Muscle of back (tissue), 11 donors: Measurements from ENCODE around the gene TTLL7. TPM values are rescaled to one million over a fixed set of nuclear protein-coding genes. Genes with fewer than 3 reads are reported as not detected.

ENCODE experiments used
- DNase-seq, 3 donors: peaks; one replicate each; pipeline versions ENCODE4 v3.0.0 to v3.0.0-alpha.2; 2013
- polyA plus RNA-seq, 10 donors: library from polyadenylated mRNA; unstranded; fragments of 120-200 nt; gene quantifications; one replicate each; pipeline ENCODE4 v1.2.1, GENCODE V29; 2013; ENCODE audit not compliant: insufficient read length in 10 of 10

Gene TTLL7
- polyA plus RNA-seq, 10 donors: 16.8 to 46.7 (median 25.0) TPM

- peak; percentile 22 to 34 (median 30) for DNase-seq
These were observed 116.0 kb downstream of the TTLL7 start for GRCh38 chr1:83882906-83883305.

DNA sequence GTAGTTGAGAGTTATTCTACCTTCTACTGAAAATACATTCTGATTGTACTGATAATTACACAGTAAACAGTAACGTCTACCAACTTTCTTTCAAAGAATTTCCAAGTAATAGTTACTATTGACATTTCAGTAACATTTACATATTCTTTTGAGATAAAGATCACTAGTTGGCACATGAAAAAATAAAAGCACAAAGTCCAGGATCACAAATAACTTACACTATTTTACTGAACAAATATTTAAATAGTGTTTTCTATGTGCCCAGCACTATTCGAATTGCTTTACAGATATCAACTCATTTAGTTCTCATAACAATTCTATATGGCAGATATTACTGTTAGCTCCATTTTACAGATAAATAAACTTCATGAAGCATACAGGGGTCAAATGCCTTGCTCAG, 126.4 kb downstream of the TTLL7 start:
- DNase-seq: no peak

- DNase-seq: no peak
These were observed 133.9 kb downstream of the TTLL7 start for GRCh38 chr1:83864991-83865390.

DNA sequence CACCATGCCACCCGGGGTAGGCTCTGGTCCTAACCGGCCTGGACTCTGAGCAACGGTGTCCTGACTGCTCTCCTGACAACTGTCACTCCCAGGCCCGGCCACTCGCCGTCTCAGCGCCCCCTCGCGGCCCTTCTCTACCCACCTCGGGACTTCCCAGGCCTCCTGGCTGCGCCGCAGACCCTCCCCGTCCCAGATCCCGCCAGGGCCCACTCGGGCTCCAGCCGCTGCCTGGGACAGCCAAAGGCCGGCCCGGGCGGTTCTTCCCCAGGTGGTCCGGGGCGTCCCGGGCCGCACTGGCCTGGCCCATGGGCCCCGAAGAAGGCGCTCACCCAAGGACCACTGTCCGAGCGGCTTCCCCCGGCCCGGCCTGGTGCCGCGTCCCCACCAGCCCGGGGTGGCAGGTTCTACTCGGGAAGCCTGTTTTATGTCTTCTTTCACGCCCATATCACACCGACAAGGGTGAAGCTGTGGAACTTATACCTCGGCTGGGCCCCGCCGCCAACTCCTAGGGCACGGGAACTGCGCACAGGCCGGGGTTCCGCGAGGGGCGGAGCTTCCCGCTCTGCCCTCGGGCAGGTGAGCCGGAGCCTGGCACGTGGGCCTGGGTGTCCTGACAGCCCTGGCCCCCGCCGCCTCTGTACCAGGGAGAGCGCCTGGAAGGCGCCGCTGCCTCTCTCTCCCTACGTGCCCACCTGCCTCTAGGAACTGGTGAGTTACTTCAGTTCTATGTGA, 138.3 kb downstream of the TTLL7 start:
- peak in 2 of 3 donors; percentile 48 to 66 for DNase-seq

DNA sequence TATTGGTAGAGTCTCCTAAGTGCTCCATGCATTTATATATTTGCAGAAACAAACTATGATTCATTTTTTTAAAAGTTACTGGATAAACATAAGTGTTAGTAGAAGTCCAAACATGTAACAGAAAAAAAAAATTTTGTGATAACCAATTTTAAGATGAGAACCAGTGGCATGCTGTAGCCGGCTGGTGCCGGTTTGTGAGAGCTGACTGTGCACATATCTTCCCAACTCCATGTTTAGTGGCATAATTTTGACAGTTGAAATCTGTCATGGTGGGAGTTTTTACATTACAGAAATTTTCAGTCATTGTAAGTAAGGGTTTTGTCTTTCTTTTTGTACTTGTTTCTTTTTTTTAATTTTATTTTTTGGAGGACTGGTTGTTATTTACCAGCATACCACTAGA, 141.2 kb downstream of the TTLL7 start:
- DNase-seq: no peak

- peak; percentile 40 to 76 (median 47) for DNase-seq
These were observed 141.8 kb downstream of the TTLL7 start for GRCh38 chr1:83857103-83857502.

DNA sequence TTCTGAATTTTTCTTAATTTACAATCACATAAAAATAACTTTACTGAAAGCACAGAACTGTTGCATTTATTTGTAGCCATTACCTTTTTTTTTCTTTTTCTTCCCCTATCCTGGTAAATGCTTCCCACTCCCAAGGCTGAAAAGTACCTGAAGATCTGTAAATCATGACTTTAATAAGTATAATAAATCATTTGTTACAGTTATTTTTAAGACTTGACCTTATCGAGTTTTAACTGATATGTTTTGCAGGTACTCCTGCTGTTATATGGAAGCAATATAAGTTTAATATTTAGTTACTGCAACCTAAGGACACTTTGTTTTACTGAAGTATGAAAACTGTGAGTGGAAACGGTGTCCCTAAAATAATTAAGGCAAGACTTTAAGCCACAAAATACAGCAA, 142.6 kb downstream of the TTLL7 start:
- DNase-seq: no peak

DNA sequence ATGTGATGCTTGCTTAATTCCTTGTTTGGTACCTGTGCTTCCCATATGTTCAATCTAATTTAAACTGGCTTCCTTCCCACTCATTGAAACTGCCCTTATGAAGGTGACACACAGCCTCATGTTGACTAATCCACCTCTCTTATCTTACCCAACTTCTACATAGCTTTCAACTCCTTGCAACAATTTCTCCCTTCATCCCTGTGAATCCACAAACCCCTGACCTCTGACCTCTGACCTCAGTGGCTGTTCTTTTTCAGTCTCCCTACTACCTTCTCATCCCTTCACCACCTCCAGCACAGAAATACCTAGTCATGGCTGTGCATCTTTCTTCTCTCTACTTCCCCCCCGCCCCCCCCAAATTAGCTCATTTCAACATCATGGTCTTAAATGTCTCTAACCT, 144.5 kb downstream of the TTLL7 start:
- DNase-seq: no peak

DNA sequence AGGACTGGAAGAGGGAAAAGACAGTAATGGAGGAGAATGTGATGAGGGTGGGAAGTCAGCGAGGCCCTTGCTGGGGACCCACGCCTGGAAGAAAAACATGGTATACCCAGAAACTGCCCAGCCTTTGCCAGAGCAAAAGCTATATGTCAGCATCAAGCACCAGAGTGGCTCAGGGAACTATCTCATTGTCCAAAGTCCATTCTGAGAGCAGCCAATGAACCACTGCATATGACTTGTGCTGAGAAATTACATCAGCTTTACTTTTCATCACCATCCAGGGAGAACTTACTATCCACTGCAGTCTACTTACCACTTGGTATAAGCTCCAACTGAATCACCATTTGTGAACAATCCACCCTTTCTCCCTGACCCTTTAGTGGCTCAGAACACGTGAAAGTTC, 148.1 kb downstream of the TTLL7 start:
- no peak for DNase-seq

DNA sequence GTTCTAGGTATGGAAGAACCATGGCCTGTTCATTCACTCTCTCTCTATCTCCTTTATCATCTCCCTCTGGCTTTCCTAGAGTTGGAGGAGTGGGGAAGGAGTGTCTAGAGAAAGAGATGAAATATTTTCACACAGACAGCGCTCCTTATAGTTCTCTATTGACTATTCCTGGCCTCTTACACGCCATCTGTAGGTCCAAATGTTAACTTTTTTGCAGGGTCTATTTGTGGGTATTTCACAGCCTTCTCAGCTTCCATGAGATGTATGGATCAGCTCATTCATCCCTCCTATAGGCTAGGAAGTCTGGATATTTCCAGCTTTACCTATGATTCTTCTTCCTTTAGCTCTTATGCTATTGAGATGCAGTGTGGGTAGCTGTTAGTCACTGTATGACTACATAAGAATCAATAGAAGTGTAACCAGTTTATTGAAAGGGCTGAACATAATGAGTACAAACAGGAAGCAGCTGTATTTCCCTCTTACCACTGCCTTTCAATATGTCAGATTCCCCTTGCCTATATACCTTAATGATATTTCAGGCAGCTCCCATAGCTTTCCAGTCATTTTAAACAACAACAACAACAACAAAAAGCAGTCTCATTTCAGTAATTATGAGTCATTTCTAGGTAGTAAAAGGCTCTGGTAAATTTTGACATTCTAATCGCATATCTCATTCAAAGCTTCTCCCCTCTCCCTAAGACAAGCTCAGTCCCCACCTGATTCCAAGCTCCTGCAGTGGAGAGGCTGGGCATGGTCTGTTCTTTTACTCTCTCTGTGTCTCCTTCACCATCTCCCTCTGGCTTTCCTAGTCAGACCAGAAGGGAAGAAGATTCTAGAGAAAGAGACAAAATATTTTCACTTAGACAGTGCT, 149.5 kb downstream of the TTLL7 start:
- DNase-seq: no peak

GRCh38 chr1:83846138-83846537, 152.8 kb downstream of the TTLL7 start:
- no peak for DNase-seq

- peak in 1 of 3 donors; percentile 18 for DNase-seq
These were observed 153.4 kb downstream of the TTLL7 start for GRCh38 chr1:83845437-83846071.

GRCh38 chr1:83844546-83844945, 154.4 kb downstream of the TTLL7 start:
- DNase-seq: no peak

GRCh38 chr1:83839566-83840173, 159.3 kb downstream of the TTLL7 start:
- no peak for DNase-seq

GRCh38 chr1:83838573-83838972, 160.4 kb downstream of the TTLL7 start:
- no peak for DNase-seq

- no peak for DNase-seq
These were observed 162.4 kb downstream of the TTLL7 start for GRCh38 chr1:83836543-83836942.

DNA sequence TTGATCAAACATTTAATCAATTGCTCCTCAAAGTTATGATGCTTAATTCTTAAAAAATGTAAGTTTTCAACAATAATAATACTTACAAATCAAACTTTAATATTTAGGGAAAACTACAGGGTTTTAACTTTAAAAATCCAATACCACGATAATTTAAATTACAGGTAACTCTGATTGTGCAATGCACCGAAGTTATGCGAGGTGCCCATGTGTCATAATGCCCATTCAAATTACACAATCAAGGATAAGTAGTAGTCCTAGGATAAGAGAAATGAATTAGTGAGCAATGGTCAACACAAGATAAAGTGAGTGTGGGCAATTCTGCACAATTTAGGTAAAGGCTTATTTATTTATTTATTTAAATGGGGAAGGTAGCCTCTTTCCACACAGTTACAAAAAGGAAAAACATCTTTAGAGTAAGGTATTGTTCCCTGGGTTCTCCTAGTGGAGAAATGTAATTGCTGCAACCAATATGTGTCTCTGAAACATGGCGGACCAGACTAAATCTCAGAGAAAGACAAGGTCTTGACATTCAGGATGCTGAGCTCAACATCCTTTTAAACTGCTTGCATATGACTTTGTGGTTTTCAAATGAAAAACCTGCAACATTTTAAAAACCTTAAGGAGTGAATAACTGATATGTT, 164.2 kb downstream of the TTLL7 start:
- DNase-seq: no peak

GRCh38 chr1:83832194-83832593, 166.7 kb downstream of the TTLL7 start:
- no peak for DNase-seq

DNA sequence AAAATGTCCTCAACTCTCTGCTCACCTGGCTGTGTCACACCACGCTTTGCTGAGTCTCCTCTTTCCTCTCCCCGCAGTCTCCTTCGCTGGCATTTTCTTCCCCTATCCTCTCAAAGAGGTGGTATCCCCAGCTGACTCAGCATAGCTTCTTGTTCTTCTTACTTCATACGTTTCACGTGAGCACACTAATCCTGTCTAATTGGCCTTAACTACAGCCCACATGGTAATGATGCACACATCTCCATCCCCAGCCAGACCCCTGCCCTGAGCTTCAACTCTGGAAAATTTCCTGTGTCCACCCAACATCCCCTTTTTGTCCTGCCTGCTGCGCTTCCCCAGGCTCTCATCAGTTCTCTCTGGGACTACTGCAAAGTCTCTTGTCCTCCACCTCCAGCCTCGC, 169.8 kb downstream of the TTLL7 start:
- no peak for DNase-seq

DNA sequence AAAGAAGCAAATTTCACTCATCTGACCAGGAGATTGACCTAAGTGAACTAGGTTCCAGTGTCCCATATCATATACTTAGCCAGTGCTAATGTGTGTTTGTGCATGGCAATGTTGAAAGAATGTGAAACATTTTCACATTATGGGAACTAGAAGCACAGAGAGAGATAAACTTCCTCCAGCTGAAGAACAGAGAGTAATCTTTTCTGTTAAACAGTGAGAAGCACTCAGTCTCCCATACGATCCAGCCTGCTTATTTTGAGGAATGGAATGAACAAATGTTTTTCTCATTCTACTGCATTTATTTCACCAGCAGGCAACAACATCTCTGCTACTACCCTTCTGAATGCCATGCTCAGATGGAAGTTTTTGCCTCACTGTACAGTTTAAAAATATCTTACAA, 170.5 kb downstream of the TTLL7 start:
- DNase-seq: no peak

- DNase-seq: peak in 1 of 3 donors; percentile 42
These were observed 171.2 kb downstream of the TTLL7 start for GRCh38 chr1:83827741-83828140.

- DNase-seq: no peak
These were observed 176.7 kb downstream of the TTLL7 start for GRCh38 chr1:83822208-83822607.
